Endothelial cell of hepatic sinusoid (primary cell): ENCODE measurements around the gene OFD1.

Experiments used
- in situ Hi-C: cut with HindIII; loops from 2 replicates; pipeline ENCODE4 v1.10.0; 2017; ENCODE audit warnings: low sequenced_read_pairs

The OFD1 gene

GRCh38 chrX:13734278-13735172, at the start of gene OFD1, which contains the start of gene TRAPPC2:
Gene OFD1, plus strand, starts transcription at chrX:13734748. Its CDS starts 324 bp downstream, at chrX:13735072.
Gene TRAPPC2, minus strand, starts transcription at chrX:13734620. Its CDS starts 14,657 bp downstream, at chrX:13719963.
- in situ Hi-C loops: no loop called here

GRCh38 chrX:13685126-13685763, 49.3 kb upstream of the OFD1 start:
- in situ Hi-C loops: no loop called here

GRCh38 chrX:13687203-13687602, 47.3 kb upstream of the OFD1 start:
- in situ Hi-C loops: no loop called here

- in situ Hi-C loops: no loop called here
Measured at GRCh38 chrX:13688384-13688957, 46.1 kb upstream of the OFD1 start.

GRCh38 chrX:13688958-13689740, 45.4 kb upstream of the OFD1 start, which contains the start of gene RAB9A:
Gene RAB9A, plus strand, starts transcription at chrX:13689128. Its CDS starts 19,619 bp downstream, at chrX:13708747.
- in situ Hi-C loops: no loop called here

- in situ Hi-C loops: no loop called here
Measured at GRCh38 chrX:13689741-13690211, 44.8 kb upstream of the OFD1 start.

GRCh38 chrX:13690836-13691235, 43.7 kb upstream of the OFD1 start:
- in situ Hi-C loops: no loop called here

GRCh38 chrX:13691841-13692371, 42.6 kb upstream of the OFD1 start:
- in situ Hi-C loops: no loop called here

GRCh38 chrX:13692771-13693231, 41.7 kb upstream of the OFD1 start:
- in situ Hi-C loops: no loop called here

GRCh38 chrX:13693341-13693961, 41.1 kb upstream of the OFD1 start:
- in situ Hi-C loops: no loop called here

- in situ Hi-C loops: no loop called here
Measured at GRCh38 chrX:13694359-13694758, 40.2 kb upstream of the OFD1 start.

GRCh38 chrX:13694983-13695382, 39.6 kb upstream of the OFD1 start:
- in situ Hi-C loops: no loop called here

GRCh38 chrX:13695601-13696115, 38.9 kb upstream of the OFD1 start:
- in situ Hi-C loops: no loop called here

GRCh38 chrX:13697455-13697854, 37.1 kb upstream of the OFD1 start:
- in situ Hi-C loops: no loop called here

GRCh38 chrX:13697976-13698375, 36.6 kb upstream of the OFD1 start:
- in situ Hi-C loops: no loop called here

GRCh38 chrX:13698432-13698831, 36.1 kb upstream of the OFD1 start:
- in situ Hi-C loops: no loop called here

GRCh38 chrX:13699183-13699826, 35.2 kb upstream of the OFD1 start:
- in situ Hi-C loops: no loop called here

GRCh38 chrX:13700380-13700779, 34.2 kb upstream of the OFD1 start:
- in situ Hi-C loops: no loop called here

- in situ Hi-C loops: no loop called here
Measured at GRCh38 chrX:13702111-13702789, 32.3 kb upstream of the OFD1 start.
